IPS DF 6.9 (cell line): ENCODE measurements around the gene STKLD1.

Experiments
- DNase-seq: peaks from one replicate; pipeline ENCODE4 v3.0.0-alpha.2; 2013; ENCODE audit warnings: low read depth, low spot score
- H3K27ac ChIP-seq: one replicate; pipeline ENCODE4 v1.5.1; 2013; ENCODE audit warnings: low read length, control low read depth
- H3K27me3 ChIP-seq: 2 replicates; pipeline ENCODE4 v1.6.1; 2013; ENCODE audit warnings: mild to moderate bottlenecking, low read length; ENCODE audit not compliant: control insufficient read depth, insufficient read depth
- H3K36me3 ChIP-seq: 2 replicates; pipeline ENCODE4 v1.6.1; 2013; ENCODE audit warnings: low read length; ENCODE audit not compliant: control insufficient read depth, insufficient read depth
- H3K4me1 ChIP-seq: 2 replicates; pipeline ENCODE4 v1.6.1; 2013; ENCODE audit warnings: low read length; ENCODE audit not compliant: control insufficient read depth, insufficient read depth
- H3K4me3 ChIP-seq: 2 replicates; pipeline ENCODE4 v1.5.1; 2013; ENCODE audit warnings: mild to moderate bottlenecking, low read length
- H3K9me3 ChIP-seq: 2 replicates; pipeline ENCODE4 v1.6.1; 2013; ENCODE audit warnings: low read length, inconsistent platforms; ENCODE audit not compliant: control insufficient read depth, insufficient read depth
- WGBS: extraction: QIAGEN DNeasy Blood & Tissue Kit; methylation state at CpG from one replicate; pipeline ENCODE4 v1.1.7; 2013; ENCODE audit warnings: mixed read lengths, missing lambda C conversion rate; ENCODE audit not compliant: insufficient read length, insufficient coverage; 5-methylcytosine and 5-hydroxymethylcytosine counted together

The STKLD1 gene

GRCh38 chr9:133344979-133345378 lies 31.2 kb upstream of the STKLD1 start:
- no peak for DNase-seq
- no CpG with 5 or more reads among the region's 12 CpGs for WGBS
- peaks cover 2% of the 10 kb centered on the region; the same call in 1 of the 2 replicates for H3K4me1 ChIP-seq
- H3K4me3 ChIP-seq: no peak overlapping the region
- H3K9me3 ChIP-seq: no peaks in the 10 kb centered on the region
- H3K36me3 ChIP-seq: peaks cover 62% of the 10 kb centered on the region
- H3K27ac ChIP-seq: no peak overlapping the region
- no peaks in the 10 kb centered on the region for H3K27me3 ChIP-seq

- no peak for DNase-seq
- Histone ChIP-seq H3K27ac (no peak overlapping the region), H3K9me3 (no peaks in the 10 kb centered on the region), H3K36me3 (peaks cover 62% of the 10 kb centered on the region), H3K4me1 (peaks cover 2% of the 10 kb centered on the region; the same call in 1 of the 2 replicates), H3K4me3 (no peak overlapping the region), H3K27me3 (no peaks in the 10 kb centered on the region)
- WGBS: no CpG with 5 or more reads among the region's 6 CpGs
These were observed 30.6 kb upstream of the STKLD1 start for GRCh38 chr9:133345596-133345995.

GRCh38 chr9:133346021-133346785 lies 30.0 kb upstream of the STKLD1 start:
- no peak overlapping the region for H3K27ac ChIP-seq
- peaks cover 57% of the 10 kb centered on the region for H3K36me3 ChIP-seq
- no peaks in the 10 kb centered on the region for H3K27me3 ChIP-seq

GRCh38 chr9:133347515-133347984 lies 28.6 kb upstream of the STKLD1 start:
- DNase-seq: no peak
- no CpG with 5 or more reads among the region's 41 CpGs for WGBS

More at GRCh38 chr9:133346021-133346785, 30.0 kb upstream of the STKLD1 start:
- no CpG with 5 or more reads among the region's 15 CpGs for WGBS
- no peak for DNase-seq
- Histone ChIP-seq H3K4me1 (peaks cover 2% of the 10 kb centered on the region; the same call in 1 of the 2 replicates), H3K4me3 (peak overlapping the region; percentile 99; the same call in 1 of the 2 replicates), H3K9me3 (no peaks in the 10 kb centered on the region)

GRCh38 chr9:133347985-133348717 lies 28.0 kb upstream of the STKLD1 start, which contains the start of the genes MED22 and RPL7A:
Gene MED22 (minus strand): TSS chr9:133348131. CDS start chr9:133346662, 1,469 bp downstream.
Gene RPL7A (plus strand): TSS chr9:133348218. CDS start chr9:133348244, 26 bp downstream.
- no peak for DNase-seq
- peaks cover 61% of the 10 kb centered on the region for H3K36me3 ChIP-seq
- no peaks in the 10 kb centered on the region for H3K9me3 ChIP-seq
- no peak within 1 kb of the TSS for H3K27ac ChIP-seq
- WGBS: no CpG with 5 or more reads among the region's 64 CpGs
- no peaks in the 10 kb centered on the region for H3K27me3 ChIP-seq
- peaks cover 2% of the 10 kb centered on the region; the same call in 1 of the 2 replicates for H3K4me1 ChIP-seq
- H3K4me3 ChIP-seq: peak within 1 kb of the TSS; percentile 99

More at GRCh38 chr9:133347515-133347984, 28.6 kb upstream of the STKLD1 start:
- H3K27me3 ChIP-seq: no peaks in the 10 kb centered on the region
- H3K4me3 ChIP-seq: peak overlapping the region; percentile 99
- peaks cover 58% of the 10 kb centered on the region for H3K36me3 ChIP-seq
- H3K27ac ChIP-seq: no peak overlapping the region
- H3K4me1 ChIP-seq: peaks cover 2% of the 10 kb centered on the region; the same call in 1 of the 2 replicates
- no peaks in the 10 kb centered on the region for H3K9me3 ChIP-seq

- DNase-seq: no peak
- Histone ChIP-seq H3K27me3 (no peaks in the 10 kb centered on the region), H3K36me3 (peaks cover 53% of the 10 kb centered on the region), H3K9me3 (no peaks in the 10 kb centered on the region), H3K4me3 (peak overlapping the region; percentile 99), H3K4me1 (peaks cover 2% of the 10 kb centered on the region; the same call in 1 of the 2 replicates), H3K27ac (no peak overlapping the region)
- WGBS: no CpG with 5 or more reads among the region's 25 CpGs
These were observed 27.2 kb upstream of the STKLD1 start for GRCh38 chr9:133348718-133349573.

GRCh38 chr9:133349965-133350616 lies 26.1 kb upstream of the STKLD1 start:
- Histone ChIP-seq H3K36me3 (peaks cover 46% of the 10 kb centered on the region), H3K27ac (no peak overlapping the region), H3K27me3 (no peaks in the 10 kb centered on the region), H3K9me3 (no peaks in the 10 kb centered on the region), H3K4me3 (no peak overlapping the region), H3K4me1 (peaks cover 2% of the 10 kb centered on the region; the same call in 1 of the 2 replicates)
- DNase-seq: no peak
- WGBS: no CpG with 5 or more reads among the region's 15 CpGs

- WGBS: no CpG with 5 or more reads among the region's 3 CpGs
- Histone ChIP-seq H3K27me3 (no peaks in the 10 kb centered on the region), H3K4me3 (no peak overlapping the region), H3K4me1 (peaks cover under 1% of the 10 kb centered on the region; the same call in 1 of the 2 replicates), H3K36me3 (peaks cover 37% of the 10 kb centered on the region), H3K27ac (no peak overlapping the region), H3K9me3 (no peaks in the 10 kb centered on the region)
- DNase-seq: no peak
These were observed 24.6 kb upstream of the STKLD1 start for GRCh38 chr9:133351526-133351907.

GRCh38 chr9:133351908-133352634 lies 24.1 kb upstream of the STKLD1 start:
- DNase-seq: no peak
- no peaks in the 10 kb centered on the region for H3K27me3 ChIP-seq
- H3K36me3 ChIP-seq: peaks cover 37% of the 10 kb centered on the region
- no peaks in the 10 kb centered on the region for H3K4me1 ChIP-seq
- no CpG with 5 or more reads among the region's 14 CpGs for WGBS
- H3K4me3 ChIP-seq: no peak overlapping the region
- H3K9me3 ChIP-seq: no peaks in the 10 kb centered on the region
- no peak overlapping the region for H3K27ac ChIP-seq
